HCEC 1CT (cell line): ENCODE measurements around the gene NR0B2.

Experiments
- DNase-seq: peaks from one replicate; pipeline ENCODE4 v3.0.0-alpha.2; 2017

Gene NR0B2

GRCh38 chr1:26932531-26932930 is 18.8 kb upstream of the NR0B2 start:
- no peak for DNase-seq

GRCh38 chr1:26923711-26924110 is 9.9 kb upstream of the NR0B2 start:
- peak; percentile 18 for DNase-seq

- no peak for DNase-seq
Observed at GRCh38 chr1:26922901-26923300, 9.1 kb upstream of the NR0B2 start.

- DNase-seq, result no peak
Observed at GRCh38 chr1:26922431-26922729, 8.6 kb upstream of the NR0B2 start.

- peak; percentile 95 for DNase-seq
Observed at GRCh38 chr1:26921540-26922430, 8.0 kb upstream of the NR0B2 start, which contains the start of gene NUDC. NUDC (plus strand) TSS chr1:26921743; CDS start chr1:26921849, 106 bp downstream.

- DNase-seq, result peak; percentile 8
Observed at GRCh38 chr1:26921126-26921539, 7.4 kb upstream of the NR0B2 start.

GRCh38 chr1:26915204-26915842 is 1.5 kb upstream of the NR0B2 start:
- no peak for DNase-seq

GRCh38 chr1:26913389-26913753 is 404 bp downstream of the NR0B2 start:
- DNase-seq, result no peak

- DNase-seq, result no peak
Observed at GRCh38 chr1:26912147-26912490, 1.7 kb downstream of the NR0B2 start.

- DNase-seq, result no peak
Observed at GRCh38 chr1:26911399-26912146, 2.2 kb downstream of the NR0B2 start.

GRCh38 chr1:26910343-26911160 is 3.2 kb downstream of the NR0B2 start:
- DNase-seq, result no peak

- no peak for DNase-seq
Observed at GRCh38 chr1:26909951-26910342, 3.8 kb downstream of the NR0B2 start.

- DNase-seq, result peak; percentile 88
Observed at GRCh38 chr1:26907071-26907917, 6.5 kb downstream of the NR0B2 start.

GRCh38 chr1:26900815-26901511 is 12.8 kb downstream of the NR0B2 start:
- DNase-seq, result no peak

GRCh38 chr1:26900001-26900814 is 13.6 kb downstream of the NR0B2 start, which contains the start of gene GPATCH3:
GPATCH3 (minus strand) TSS chr1:26900467; CDS start chr1:26900442, 25 bp downstream.
- peak; percentile 85 for DNase-seq

GRCh38 chr1:26897351-26897750 is 16.4 kb downstream of the NR0B2 start:
- no peak for DNase-seq

- DNase-seq, result no peak
Observed at GRCh38 chr1:26894263-26894662, 19.5 kb downstream of the NR0B2 start.

- no peak for DNase-seq
Observed at GRCh38 chr1:26890467-26890796, 23.3 kb downstream of the NR0B2 start.

- peak; percentile 69 for DNase-seq
Observed at GRCh38 chr1:26889551-26890466, 24.0 kb downstream of the NR0B2 start, which contains the start of gene GPN2. GPN2 (minus strand) TSS chr1:26890283; CDS start chr1:26890096, 187 bp downstream.
